ENCODE results near the gene PTPRK. TPM values are rescaled to one million over a fixed set of nuclear protein-coding genes. Genes with fewer than 3 reads are reported as not detected.

The PTPRK gene
- total and polyA plus RNA-seq, 7 donors: 6.0 to 51.3 (median 46.7) TPM

GRCh38 chr6:128388380-128388779, 132.0 kb downstream of the PTPRK start:
- intact Hi-C loops (cut with DNase I): no loop called here
- Histone ChIP-seq H3K27me3 (no peaks in the 10 kb centered on the region), H3K27ac (no peak overlapping the region), H3K9me3 (no peaks in the 10 kb centered on the region), H3K36me3 (no peaks in the 10 kb centered on the region), H3K4me3 (no peak overlapping the region), H3K4me1 (peaks cover 0 to 23% (median 12%) of the 10 kb centered on the region in 4 donors)
- DNase-seq: no peak
- 0% methylated on average over 1 of the region's 1 CpG for WGBS, 2 donors
- TF ChIP-seq POLR2AphosphoS5 (IDR thresholded peaks at IDR 0.05): no peak
- TF ChIP-seq EP300 (IDR thresholded peaks at IDR 0.05): no peak
- TF ChIP-seq POLR2A (IDR thresholded peaks at IDR 0.05): no peak
- TF ChIP-seq CTCF (IDR thresholded peaks at IDR 0.05): no peak

GRCh38 chr6:128380891-128381290, 139.5 kb downstream of the PTPRK start:
- no peaks in the 10 kb centered on the region for H3K27me3 ChIP-seq
- H3K4me3 ChIP-seq: no peak overlapping the region
- no peaks in the 10 kb centered on the region for H3K36me3 ChIP-seq
- TF ChIP-seq POLR2AphosphoS5 (IDR thresholded peaks at IDR 0.05) (no peak), CTCF (IDR thresholded peaks at IDR 0.05) (no peak), POLR2A (IDR thresholded peaks at IDR 0.05) (no peak), EP300 (IDR thresholded peaks at IDR 0.05) (no peak)
- no peak overlapping the region for H3K27ac ChIP-seq
- intact Hi-C loops (cut with DNase I): no loop called here
- no peak for DNase-seq
- peaks cover 0 to 7% (median 3%) of the 10 kb centered on the region in 4 donors for H3K4me1 ChIP-seq
- H3K9me3 ChIP-seq: peaks cover 0 to 7% (median 2%) of the 10 kb centered on the region in 4 donors

GRCh38 chr6:128379577-128379976, 140.8 kb downstream of the PTPRK start:
- intact Hi-C loops (cut with DNase I): no loop called here
- TF ChIP-seq POLR2A (IDR thresholded peaks at IDR 0.05) (no peak), CTCF (IDR thresholded peaks at IDR 0.05) (no peak), EP300 (IDR thresholded peaks at IDR 0.05) (no peak), POLR2AphosphoS5 (IDR thresholded peaks at IDR 0.05) (no peak)

GRCh38 chr6:128376952-128377503, 143.4 kb downstream of the PTPRK start:
- no peak for TF ChIP-seq EP300 (IDR thresholded peaks at IDR 0.05)
- TF ChIP-seq CTCF (IDR thresholded peaks at IDR 0.05): no peak
- TF ChIP-seq POLR2AphosphoS5 (IDR thresholded peaks at IDR 0.05): no peak
- no peak for TF ChIP-seq POLR2A (IDR thresholded peaks at IDR 0.05)
- H3K4me1 ChIP-seq: no peaks in the 10 kb centered on the region
- no peak overlapping the region for H3K4me3 ChIP-seq
- no peak overlapping the region for H3K27ac ChIP-seq
- peaks cover 0 to 12% (median 2%) of the 10 kb centered on the region in 4 donors for H3K9me3 ChIP-seq
- H3K27me3 ChIP-seq: no peaks in the 10 kb centered on the region
- no peaks in the 10 kb centered on the region for H3K36me3 ChIP-seq
- 95 to 97% methylated on average over 4 of the region's 4 CpGs for WGBS, 2 donors
- intact Hi-C loops (cut with DNase I): no loop called here
- DNase-seq: no peak

More at GRCh38 chr6:128379577-128379976, 140.8 kb downstream of the PTPRK start:
- peaks cover 0 to 12% (median 2%) of the 10 kb centered on the region in 4 donors for H3K9me3 ChIP-seq
- no peak overlapping the region for H3K27ac ChIP-seq
- H3K36me3 ChIP-seq: no peaks in the 10 kb centered on the region
- peaks cover 0 to 7% (median 3%) of the 10 kb centered on the region in 4 donors for H3K4me1 ChIP-seq
- no peak for DNase-seq
- H3K4me3 ChIP-seq: no peak overlapping the region
- no peaks in the 10 kb centered on the region for H3K27me3 ChIP-seq

- no peak for DNase-seq
- intact Hi-C loops (cut with DNase I): no loop called here
- H3K36me3 ChIP-seq: no peaks in the 10 kb centered on the region
- no peak overlapping the region for H3K4me3 ChIP-seq
- no peaks in the 10 kb centered on the region for H3K27me3 ChIP-seq
- 50 to 80% methylated on average over 4 of the region's 4 CpGs for WGBS, 2 donors
- H3K27ac ChIP-seq: peak overlapping the region in 1 of 4 donors; percentile 50
- peaks cover 0 to 5% (median 0%) of the 10 kb centered on the region in 4 donors for H3K9me3 ChIP-seq
- H3K4me1 ChIP-seq: peaks cover 0 to 46% (median 27%) of the 10 kb centered on the region in 4 donors
- no peak for TF ChIP-seq CTCF (IDR thresholded peaks at IDR 0.05)
- TF ChIP-seq POLR2A (IDR thresholded peaks at IDR 0.05): no peak
- no peak for TF ChIP-seq POLR2AphosphoS5 (IDR thresholded peaks at IDR 0.05)
Measured at GRCh38 chr6:128371136-128371535, 149.3 kb downstream of the PTPRK start.

Measured in sigmoid colon (tissue), 7 donors.